ENCODE results near the gene BMP8B. TPM values are rescaled to one million over a fixed set of nuclear protein-coding genes. Genes with fewer than 3 reads are reported as not detected.
"Not testable (repeated sequence)": the region's sequence is repeated elsewhere in the genome, so short reads cannot be mapped to it uniquely, and the experiment has no call there.

The BMP8B gene, protein sequence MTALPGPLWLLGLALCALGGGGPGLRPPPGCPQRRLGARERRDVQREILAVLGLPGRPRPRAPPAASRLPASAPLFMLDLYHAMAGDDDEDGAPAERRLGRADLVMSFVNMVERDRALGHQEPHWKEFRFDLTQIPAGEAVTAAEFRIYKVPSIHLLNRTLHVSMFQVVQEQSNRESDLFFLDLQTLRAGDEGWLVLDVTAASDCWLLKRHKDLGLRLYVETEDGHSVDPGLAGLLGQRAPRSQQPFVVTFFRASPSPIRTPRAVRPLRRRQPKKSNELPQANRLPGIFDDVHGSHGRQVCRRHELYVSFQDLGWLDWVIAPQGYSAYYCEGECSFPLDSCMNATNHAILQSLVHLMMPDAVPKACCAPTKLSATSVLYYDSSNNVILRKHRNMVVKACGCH
- 0.31 TPM for total RNA-seq

DNA sequence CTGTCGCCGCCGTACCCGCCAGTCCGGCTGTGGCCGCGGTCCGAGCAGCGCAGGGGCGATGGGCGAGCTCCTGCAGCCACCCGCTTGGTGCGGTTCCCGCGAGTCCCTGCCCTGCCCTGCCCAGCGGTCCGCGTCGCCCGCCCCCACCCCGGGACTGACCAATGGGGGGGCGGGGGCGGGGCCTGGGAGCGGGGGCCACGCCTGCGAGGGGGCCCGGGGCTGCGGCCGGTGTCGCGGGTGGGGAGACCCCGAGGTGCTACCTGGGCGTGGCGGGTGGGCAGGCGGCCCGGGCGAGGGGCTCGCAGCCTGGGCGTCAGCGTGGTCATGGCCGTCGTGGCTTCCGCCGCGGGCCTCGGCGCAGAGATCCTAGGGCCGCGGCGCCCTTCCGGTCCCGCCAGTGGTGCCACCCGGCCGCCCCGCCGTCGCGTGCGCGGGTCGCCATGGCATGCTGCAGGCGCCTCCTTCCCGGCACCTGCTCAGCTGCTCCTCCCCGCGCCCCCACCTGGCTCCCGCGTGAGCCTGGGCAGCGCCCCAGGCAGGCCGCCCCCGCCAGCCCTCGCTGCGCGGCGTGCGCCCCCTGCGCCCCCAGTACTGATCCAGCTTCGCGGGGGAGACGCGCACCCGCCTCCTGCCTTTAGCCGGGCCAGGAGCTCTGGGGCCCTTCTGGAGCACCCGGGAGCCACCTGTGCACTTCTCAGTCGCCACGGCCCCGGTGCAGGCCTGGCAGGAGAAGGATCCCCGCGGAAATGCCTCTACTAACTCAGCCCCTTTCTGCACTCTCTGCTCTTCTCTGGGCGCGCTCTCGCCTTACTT lies at the start of gene BMP8B:
BMP8B (minus strand) TSS at position 108 of the 813 bp plus-strand sequence. CDS start 380 bp downstream, outside the sequence.
- H3K4me3 ChIP-seq (ENCODE audit: low read length) = peak within 1 kb of the TSS; percentile 36
- H3K4me1 ChIP-seq (ENCODE audit: insufficient read depth, low read length) = peaks cover 14% of the 10 kb centered on the region
- H3K27me3 ChIP-seq (ENCODE audit: insufficient read depth, low read length) = no peaks in the 10 kb centered on the region

DNA sequence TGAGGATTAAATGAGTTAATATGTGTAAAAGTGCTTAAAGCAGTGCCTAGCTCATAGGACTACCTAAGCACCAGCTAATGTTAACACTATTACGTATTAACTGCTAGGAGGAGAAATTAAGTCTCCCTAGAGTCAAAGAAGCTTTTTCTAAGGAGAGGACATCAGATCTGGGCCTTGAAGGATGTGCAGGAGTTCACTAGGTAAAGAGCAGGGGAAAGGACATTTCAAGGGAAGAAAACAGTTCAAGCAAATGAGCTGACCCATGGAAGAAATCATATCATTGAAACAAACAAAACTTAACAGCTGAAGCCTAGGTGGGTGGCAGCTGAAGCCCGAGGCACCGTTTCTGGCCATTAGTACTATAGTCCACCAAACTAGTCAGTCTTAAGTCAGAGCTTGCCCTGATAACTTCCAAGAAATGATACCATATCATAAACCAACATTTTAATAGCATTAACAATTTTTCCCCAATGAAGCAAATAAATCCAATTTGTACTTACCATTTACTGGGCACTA lies 48.0 kb upstream of the BMP8B start:
- H3K9me3 ChIP-seq (ENCODE audit: low read depth, low read length) = no peaks in the 10 kb centered on the region
- no peak overlapping the region for H3K4me3 ChIP-seq (ENCODE audit: low read length)
- H3K27me3 ChIP-seq (ENCODE audit: insufficient read depth, low read length) = no peaks in the 10 kb centered on the region
- peaks cover 24% of the 10 kb centered on the region for H3K4me1 ChIP-seq (ENCODE audit: insufficient read depth, low read length)

More for the DNA sequence above, at the start of gene BMP8B:
- no peaks in the 10 kb centered on the region for H3K9me3 ChIP-seq (ENCODE audit: low read depth, low read length)

DNA sequence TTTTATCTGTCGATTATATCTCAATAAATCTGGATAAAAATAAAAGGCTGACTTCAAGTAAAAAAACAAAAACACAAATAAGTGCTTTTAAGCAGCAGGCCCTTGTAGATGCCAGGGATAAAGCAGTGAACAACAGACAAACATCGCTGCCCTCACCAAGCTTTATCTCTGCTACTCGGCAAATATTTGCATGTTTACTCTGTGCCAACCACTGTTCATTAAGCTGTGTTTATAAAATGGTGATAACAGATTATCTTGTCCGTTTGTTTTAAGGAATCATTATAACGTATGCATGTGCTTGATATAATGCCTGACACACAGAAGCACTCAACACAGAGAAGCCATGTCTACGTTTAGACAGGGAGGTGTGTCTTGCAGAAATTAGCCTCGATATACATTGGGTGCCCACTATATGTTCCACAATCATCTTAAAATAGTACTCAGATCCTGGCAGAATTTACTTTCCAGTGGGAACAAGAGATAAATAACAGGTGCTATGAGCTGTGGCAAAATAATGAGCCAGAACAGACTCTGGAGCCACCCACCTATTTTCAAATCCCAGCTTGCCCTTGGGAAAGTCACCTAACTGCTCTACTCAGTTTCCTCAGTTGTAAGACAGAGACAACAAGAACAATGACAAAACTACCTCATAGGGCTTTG lies 47.4 kb upstream of the BMP8B start:
- Histone ChIP-seq H3K27me3 (ENCODE audit: insufficient read depth, low read length) (no peaks in the 10 kb centered on the region), H3K4me1 (ENCODE audit: insufficient read depth, low read length) (peaks cover 24% of the 10 kb centered on the region), H3K4me3 (ENCODE audit: low read length) (no peak overlapping the region), H3K9me3 (ENCODE audit: low read depth, low read length) (no peaks in the 10 kb centered on the region)

DNA sequence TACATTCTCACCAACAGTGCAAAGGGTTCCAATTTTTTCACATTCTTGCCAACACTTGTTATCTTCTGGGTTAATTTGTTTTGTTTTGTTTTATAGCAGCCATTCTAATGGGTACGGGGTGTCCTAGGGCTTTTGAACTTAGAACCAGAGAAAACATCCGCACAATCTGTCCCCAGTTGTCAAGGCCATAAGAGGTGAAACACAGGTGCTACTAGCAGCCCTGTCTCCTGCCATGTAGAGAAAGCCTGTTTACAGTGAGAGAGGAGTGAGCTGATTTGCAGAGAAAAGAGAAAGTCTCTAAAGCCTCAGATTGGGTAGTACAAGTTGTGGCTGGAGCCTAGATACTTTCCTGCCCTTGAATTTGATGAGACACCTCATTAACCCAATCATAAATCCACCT lies 46.4 kb upstream of the BMP8B start:
- H3K27me3 ChIP-seq (ENCODE audit: insufficient read depth, low read length) = no peaks in the 10 kb centered on the region
- H3K9me3 ChIP-seq (ENCODE audit: low read depth, low read length) = no peaks in the 10 kb centered on the region
- no peak overlapping the region for H3K4me3 ChIP-seq (ENCODE audit: low read length)

DNA sequence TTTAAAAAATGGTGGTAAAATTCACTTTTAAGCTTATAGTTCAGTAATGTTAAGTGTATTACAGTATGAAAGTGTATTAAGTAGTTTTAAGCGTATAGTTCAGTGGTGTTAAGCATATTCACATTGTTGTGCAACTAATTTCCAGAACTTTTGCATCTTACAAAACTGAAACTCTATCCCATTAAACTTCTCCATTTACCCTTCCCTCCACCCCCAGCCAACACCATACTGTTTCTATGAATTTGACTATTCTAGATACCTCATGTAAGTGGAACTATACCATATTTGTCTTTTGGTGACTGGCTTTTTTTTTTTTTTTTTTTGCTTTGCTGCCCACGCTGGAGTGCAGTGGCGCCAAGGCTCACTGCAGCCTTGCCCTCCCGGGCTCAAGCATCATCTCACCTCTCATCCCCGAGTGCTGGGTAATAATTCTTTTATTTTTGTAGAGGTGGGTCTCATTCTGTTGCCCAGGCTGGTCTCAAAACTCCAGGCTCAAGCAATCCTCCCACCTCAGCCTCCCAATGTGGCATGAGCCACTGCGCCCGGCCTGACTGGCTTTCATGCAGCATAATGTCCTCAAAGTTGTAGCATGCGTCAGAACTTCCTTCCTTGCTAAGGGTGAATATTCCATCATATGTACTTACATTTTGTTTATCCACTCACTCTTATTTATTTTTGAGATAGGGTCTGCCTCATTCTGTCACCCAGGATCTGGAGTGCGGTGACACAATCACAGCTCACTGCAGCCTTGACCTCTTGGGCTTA lies 45.1 kb upstream of the BMP8B start:
- H3K27me3 ChIP-seq (ENCODE audit: insufficient read depth, low read length) = no peaks in the 10 kb centered on the region
- H3K9me3 ChIP-seq (ENCODE audit: low read depth, low read length) = no peaks in the 10 kb centered on the region
- no peak overlapping the region for H3K4me3 ChIP-seq (ENCODE audit: low read length)
- H3K4me1 ChIP-seq (ENCODE audit: insufficient read depth, low read length) = peaks cover 24% of the 10 kb centered on the region

More for the DNA sequence above, 46.4 kb upstream of the BMP8B start:
- peaks cover 24% of the 10 kb centered on the region for H3K4me1 ChIP-seq (ENCODE audit: insufficient read depth, low read length)

DNA sequence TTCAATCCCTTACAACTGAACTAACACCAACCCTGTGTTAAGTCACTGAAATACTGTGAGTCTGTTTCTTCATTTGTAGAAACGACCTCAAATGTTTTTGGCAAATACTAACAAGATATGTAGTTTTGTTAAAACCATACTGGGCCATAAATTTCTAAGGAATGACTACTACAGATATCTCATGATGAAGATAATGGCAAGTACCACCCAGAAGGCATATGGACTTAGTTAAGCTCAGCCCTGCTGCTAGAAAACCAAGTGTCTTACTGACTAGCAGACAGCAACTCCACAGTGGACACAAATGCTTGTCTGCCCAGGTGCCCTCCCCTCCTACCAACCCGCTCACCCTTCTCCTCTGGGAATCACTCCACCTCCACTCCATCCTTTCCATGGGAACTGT lies 44.5 kb upstream of the BMP8B start:
- H3K9me3 ChIP-seq (ENCODE audit: low read depth, low read length) = no peaks in the 10 kb centered on the region
- H3K4me1 ChIP-seq (ENCODE audit: insufficient read depth, low read length) = peaks cover 24% of the 10 kb centered on the region
- H3K27me3 ChIP-seq (ENCODE audit: insufficient read depth, low read length) = no peaks in the 10 kb centered on the region
- H3K4me3 ChIP-seq (ENCODE audit: low read length) = no peak overlapping the region

DNA sequence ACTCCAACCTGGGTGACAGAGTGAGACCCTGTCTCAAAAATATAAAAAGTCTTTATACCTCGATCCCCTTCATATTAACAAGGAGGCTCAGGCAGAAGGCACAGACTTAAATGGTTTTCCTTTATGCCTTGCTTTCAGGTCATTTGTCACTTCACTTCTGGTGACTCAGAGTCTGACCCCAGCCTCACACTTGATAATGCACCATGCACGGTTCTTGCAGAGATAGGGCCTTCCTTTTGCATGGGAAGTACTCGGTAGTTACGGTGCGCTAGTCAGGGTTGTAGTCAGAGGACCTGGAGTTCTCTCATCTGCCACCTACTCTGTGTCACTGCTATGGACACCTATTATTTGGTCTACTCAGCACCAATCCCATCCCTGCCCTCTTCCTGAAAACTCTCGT lies 43.6 kb upstream of the BMP8B start:
- no peak overlapping the region for H3K4me3 ChIP-seq (ENCODE audit: low read length)
- no peaks in the 10 kb centered on the region for H3K9me3 ChIP-seq (ENCODE audit: low read depth, low read length)
- no peaks in the 10 kb centered on the region for H3K27me3 ChIP-seq (ENCODE audit: insufficient read depth, low read length)
- H3K4me1 ChIP-seq (ENCODE audit: insufficient read depth, low read length) = peaks cover 24% of the 10 kb centered on the region

DNA sequence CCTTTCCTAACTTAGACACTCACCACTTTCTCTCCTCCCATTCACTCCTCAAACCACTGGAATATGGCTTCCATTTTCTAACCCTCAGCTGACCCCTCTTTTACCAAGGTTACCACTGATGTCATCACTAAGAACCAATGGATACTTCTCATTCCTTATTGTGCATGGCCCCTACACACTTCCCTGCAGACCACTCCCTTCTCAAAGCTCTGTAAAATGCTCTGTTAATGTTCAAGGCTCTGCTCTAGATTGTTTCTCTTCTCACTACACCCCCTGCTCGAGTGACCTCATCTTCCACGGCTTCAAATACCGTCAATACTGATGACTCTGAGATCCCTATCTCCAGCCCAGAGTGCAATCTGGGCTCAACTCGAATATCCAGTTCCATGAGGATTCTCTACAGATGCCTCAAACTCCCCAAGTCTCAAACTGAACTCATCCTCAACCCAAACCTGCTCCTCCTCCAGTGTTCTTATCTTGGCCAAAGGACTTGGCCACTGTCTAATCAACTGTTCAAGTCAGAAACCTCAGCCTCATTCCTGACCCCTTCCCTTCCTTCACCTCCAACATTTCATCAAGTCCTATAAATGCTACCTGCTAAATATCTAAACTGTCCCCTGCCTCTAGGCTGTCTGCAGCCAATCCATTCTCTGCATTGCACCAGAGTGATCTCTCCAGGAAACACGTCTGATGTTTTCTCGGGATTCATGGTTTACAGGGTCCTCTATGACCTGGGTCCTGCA lies 41.3 kb upstream of the BMP8B start:
- Histone ChIP-seq H3K4me1 (ENCODE audit: insufficient read depth, low read length) (peaks cover 30% of the 10 kb centered on the region), H3K4me3 (ENCODE audit: low read length) (no peak overlapping the region), H3K9me3 (ENCODE audit: low read depth, low read length) (no peaks in the 10 kb centered on the region), H3K27me3 (ENCODE audit: insufficient read depth, low read length) (no peaks in the 10 kb centered on the region)

DNA sequence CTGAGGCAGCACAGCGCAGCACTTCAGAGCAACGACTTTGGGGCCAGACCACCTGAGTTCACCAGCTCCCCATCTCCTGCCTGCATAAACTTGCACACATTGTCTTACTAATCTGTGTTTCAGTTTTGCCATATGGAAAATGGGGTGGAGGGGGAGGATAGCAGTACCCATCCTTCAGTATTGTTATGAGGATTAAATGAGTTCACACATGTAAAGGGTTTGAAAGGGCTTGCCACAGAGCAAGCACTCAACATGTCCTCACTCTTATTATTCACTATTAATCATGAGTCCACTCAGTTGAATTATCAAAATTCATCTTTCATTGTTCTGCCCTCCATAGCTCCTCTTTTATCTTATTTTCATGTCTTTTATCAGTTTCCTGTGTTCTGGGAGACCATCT lies 40.1 kb upstream of the BMP8B start:
- no peaks in the 10 kb centered on the region for H3K27me3 ChIP-seq (ENCODE audit: insufficient read depth, low read length)
- H3K4me3 ChIP-seq (ENCODE audit: low read length) = no peak overlapping the region
- peaks cover 19% of the 10 kb centered on the region for H3K4me1 ChIP-seq (ENCODE audit: insufficient read depth, low read length)
- H3K9me3 ChIP-seq (ENCODE audit: low read depth, low read length) = no peaks in the 10 kb centered on the region

DNA sequence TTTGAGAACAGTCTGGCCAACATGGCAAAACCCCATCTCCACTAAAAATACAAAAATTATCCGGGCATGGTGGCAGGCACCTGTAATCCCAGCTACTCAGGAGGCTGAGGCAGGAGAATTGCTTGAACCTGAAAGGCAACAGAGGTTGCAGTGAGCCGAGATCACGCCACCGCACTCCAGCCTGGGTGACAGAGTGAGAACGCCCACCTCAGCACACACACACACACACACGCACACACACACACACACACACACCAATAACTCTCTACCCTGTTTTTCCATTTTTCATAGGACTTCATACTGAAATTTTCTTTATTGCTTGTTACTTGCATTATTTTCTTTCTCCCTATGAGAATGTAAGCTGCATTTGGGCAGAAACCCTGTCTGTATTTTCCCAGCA lies 39.6 kb upstream of the BMP8B start:
- H3K4me1 ChIP-seq (ENCODE audit: insufficient read depth, low read length) = peaks cover 16% of the 10 kb centered on the region
- H3K4me3 ChIP-seq (ENCODE audit: low read length); H3K9me3 ChIP-seq (ENCODE audit: low read depth, low read length); H3K27me3 ChIP-seq (ENCODE audit: insufficient read depth, low read length): not testable (repeated sequence)

DNA sequence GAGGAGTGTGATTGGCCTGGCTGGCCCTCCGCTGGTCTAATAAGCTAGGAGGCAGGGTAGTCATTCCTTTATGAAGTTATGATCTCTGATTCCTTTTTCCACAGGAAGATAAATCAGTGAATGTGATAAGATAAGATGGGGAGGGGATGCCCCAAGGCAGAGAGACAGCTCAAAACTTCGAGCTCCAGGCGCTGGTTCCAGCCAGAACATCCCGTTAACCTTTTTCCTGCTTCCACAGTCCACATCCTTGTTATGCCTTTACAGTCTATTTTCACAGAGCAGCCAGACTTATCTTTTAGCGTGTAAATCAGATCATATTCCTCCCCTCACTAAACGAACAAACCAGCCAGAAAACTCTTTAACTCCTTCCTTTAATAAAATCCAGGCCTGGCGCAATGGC lies 38.5 kb upstream of the BMP8B start:
- Histone ChIP-seq H3K4me1 (ENCODE audit: insufficient read depth, low read length) (peaks cover 6% of the 10 kb centered on the region), H3K9me3 (ENCODE audit: low read depth, low read length) (no peaks in the 10 kb centered on the region), H3K27me3 (ENCODE audit: insufficient read depth, low read length) (no peaks in the 10 kb centered on the region), H3K4me3 (ENCODE audit: low read length) (no peak overlapping the region)

DNA sequence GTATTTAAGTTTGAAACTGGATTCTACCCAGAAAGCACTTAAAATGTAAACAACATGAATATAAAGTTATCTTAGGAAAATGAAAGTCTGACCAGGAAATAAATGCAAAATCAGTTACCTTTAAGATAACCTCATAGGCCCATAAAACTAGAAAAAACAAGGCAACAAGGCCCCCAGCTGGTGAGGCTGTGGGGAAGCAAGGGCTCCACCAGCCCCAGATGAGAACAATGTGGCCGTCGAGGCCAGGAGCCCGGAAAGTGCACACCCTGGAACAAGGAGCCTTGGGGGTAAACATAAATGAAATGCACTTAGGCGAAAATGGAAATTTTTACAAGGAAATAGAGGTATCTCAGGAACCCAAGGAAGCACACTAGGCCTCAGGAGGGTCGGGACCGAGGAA lies 37.9 kb upstream of the BMP8B start:
- Histone ChIP-seq H3K4me3 (ENCODE audit: low read length) (no peak overlapping the region), H3K27me3 (ENCODE audit: insufficient read depth, low read length) (no peaks in the 10 kb centered on the region), H3K4me1 (ENCODE audit: insufficient read depth, low read length) (peaks cover 6% of the 10 kb centered on the region), H3K9me3 (ENCODE audit: low read depth, low read length) (no peaks in the 10 kb centered on the region)

DNA sequence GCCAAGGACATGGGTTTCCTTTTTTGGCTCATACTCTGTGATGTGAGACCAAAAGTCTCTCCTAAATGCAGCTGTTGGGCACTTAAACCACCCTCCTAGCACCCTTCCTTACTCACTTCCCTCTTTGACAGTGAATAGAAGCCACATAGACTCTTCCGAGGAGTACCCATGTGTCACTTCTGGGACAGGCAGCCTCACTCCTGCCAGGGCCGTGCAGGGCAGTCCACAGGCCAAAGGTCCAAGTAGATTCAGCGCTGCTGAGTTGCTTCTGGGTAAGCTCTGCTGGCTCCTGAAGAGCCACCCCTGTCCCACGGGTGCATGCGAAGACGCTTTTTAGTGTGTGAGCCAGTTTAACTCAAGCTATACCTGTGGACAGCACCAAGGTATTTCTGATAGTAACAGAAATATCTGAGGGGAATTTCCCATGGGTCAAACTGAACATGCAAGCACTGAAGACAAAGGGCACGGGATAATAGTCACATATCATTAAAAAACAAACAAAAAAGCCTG lies 36.8 kb upstream of the BMP8B start:
- H3K4me3 ChIP-seq (ENCODE audit: low read length) = no peak overlapping the region
- no peaks in the 10 kb centered on the region for H3K27me3 ChIP-seq (ENCODE audit: insufficient read depth, low read length)
- H3K4me1 ChIP-seq (ENCODE audit: insufficient read depth, low read length) = peaks cover 6% of the 10 kb centered on the region
- H3K9me3 ChIP-seq (ENCODE audit: low read depth, low read length) = no peaks in the 10 kb centered on the region

DNA sequence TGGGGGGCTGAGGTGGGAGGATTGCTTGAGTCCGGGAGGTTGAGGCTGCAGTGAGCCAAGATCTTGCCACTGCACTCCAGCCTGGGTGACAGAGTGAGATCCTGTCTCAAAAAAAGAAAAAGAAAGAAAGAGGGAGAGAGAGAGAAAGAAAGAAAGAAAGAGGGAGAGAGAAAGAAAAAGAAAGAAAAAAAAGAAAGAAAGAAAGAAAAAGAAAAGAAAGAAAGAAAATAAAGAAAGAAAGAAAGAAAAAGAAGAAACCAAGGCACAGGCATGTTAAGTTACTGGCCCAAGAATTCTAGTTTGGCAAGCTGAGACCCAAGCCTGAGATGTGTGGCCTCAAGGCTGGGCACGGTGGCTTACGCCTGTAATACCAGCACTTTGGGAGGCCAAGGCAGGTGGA lies 34.8 kb upstream of the BMP8B start:
- not testable (repeated sequence) for H3K9me3 ChIP-seq (ENCODE audit: low read depth, low read length); H3K27me3 ChIP-seq (ENCODE audit: insufficient read depth, low read length); H3K4me1 ChIP-seq (ENCODE audit: insufficient read depth, low read length); H3K4me3 ChIP-seq (ENCODE audit: low read length)
